Epidermal melanocyte (primary cell): Measurements from ENCODE around the gene CAMK2N2.

Source experiments
- DNase-seq: peaks from one replicate; pipeline ENCODE4 v3.0.0; 2011; ENCODE audit warnings: low spot score; ENCODE audit not compliant: insufficient read length

The CAMK2N2 gene

DNA sequence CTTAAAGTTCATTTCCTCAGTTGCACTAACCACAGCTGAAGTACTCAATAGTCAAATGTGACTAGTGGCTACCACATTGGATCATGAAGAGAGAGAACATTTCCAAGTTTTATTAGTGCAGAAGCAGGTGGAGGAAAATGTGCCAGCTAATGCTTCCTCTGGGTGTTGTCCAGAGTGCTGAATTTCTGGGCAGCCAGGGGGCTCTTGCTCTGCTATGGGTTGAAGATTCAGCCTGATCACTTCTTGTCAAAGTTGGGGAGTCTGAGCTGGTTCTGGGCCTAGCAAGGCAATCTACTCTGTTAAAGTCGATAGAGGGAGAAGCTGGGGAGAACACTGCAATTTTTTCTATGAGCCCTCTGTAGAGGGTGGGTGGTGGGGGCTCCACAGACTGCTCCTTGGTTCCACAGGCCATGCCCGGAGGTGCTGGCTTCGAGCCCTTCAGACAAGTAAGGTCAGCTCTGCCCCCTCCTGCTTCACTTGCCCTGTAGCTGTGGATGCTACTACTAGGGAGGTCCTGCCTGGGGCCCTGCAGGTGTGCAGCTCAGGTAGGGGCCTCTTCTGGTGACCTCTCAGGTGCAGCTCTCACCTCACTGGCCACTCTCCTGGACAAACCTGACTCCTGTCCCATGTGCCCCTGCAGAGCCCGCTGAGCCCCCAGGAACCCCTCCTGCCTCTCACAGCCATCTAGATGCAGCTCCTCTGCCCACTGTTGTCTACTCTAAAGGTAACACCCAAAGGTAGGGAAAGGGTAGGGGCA lies 20.8 kb downstream of the CAMK2N2 start:
- no peak for DNase-seq

DNA sequence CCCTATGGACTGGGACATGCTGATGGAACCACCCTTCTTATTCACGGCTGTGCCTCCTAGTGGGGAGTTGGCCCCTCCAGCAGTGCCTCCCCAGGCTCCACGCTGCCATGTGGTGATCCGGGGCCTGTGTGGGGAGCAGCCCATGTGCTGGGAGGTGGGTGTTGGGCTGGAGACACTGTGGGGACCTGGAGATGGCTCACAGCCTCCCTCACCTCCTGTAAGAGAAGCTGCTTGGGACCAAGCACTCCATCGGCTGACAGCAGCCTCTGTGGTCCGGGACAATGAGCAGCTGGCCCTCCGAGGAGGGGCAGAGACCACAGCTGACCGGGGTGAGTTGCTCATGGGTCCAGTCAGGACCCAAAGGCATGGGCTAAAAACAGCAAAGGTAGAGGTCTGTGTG lies 21.6 kb downstream of the CAMK2N2 start:
- no peak for DNase-seq

DNA sequence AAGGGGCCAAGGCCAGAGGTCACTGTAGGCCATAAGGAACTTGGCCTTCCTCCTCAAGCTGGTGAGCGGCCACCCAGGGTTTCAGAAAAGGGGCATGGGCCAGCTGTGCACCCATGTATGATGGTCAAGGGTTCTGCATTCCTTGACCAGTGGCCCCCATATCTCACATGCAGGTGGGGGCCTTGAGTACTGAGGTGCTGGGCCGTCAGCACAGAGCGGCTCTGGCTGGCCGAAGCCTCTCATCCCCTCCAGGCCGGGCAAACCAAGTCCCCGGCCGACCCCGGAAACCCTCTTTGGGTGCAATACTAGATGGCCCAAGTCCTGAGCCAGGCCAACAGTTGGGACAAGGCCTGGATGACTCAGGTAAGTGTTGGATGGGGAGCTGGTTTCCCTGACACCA lies 22.1 kb downstream of the CAMK2N2 start:
- no peak for DNase-seq

DNA sequence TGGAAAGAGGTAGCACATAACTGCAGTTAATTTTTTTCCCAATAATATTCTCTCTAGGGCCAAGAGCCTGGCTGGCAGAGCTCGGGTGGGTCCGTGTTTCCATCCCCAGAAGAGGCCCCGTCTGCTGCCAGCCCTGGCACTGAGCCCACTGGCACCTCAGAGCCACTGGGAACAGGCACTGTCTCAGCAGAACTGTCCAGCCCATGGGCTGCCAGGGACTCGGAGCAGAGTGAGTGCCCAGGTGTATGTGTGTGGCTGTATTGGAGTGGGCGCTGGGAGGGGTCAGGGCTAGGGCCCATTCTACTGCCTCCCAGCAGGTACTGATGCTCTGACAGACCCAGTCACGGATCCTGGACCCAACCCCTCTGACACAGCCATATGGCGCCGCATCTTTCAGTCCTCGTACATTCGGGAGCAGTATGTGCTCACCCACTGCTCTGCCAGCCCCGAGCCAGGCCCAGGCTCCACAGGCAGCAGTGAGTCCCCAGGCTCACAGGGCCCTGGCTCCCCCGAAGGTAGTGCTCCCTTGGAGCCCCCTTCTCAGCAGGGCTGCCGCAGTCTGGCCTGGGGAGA lies 23.0 kb downstream of the CAMK2N2 start:
- DNase-seq, result no peak

DNA sequence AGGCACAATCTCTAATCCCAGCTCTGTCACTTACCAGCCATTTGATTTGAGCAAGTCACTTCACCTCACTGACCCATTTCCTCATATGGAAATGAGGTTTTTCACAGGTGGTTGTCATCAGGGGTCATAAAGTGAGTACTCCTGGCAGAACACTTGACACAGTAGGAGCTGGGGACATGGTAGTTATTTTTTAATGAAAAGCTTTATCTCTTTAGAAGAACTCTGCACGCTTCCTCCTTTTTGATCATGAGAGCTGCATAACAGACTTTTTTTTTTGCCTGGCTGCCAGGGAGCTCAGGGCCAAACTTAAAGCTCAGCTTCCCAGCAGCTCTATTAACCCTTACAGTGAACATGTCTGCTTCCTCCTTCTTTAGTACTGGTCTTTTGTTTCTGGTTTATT lies 23.5 kb downstream of the CAMK2N2 start:
- no peak for DNase-seq

DNA sequence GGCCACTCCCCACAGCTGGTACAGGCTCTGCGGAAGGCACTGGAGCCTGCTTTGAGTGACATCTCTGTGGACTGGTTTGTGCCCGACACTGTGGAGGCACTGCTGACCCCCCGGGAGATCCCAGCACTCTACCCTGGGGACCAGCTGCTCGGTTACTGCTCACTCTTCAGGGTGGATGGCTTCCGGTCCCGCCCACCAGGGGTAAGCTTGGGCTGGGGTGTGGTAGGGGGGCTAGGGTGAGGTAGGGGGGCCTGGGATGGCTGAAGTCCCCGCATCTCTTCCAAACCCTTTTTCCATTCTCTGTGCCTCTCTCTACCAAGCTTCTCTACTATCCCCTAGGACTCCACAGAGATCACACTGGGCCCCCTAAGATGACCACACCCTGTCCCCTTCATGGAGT lies 24.1 kb downstream of the CAMK2N2 start:
- DNase-seq, result no peak

DNA sequence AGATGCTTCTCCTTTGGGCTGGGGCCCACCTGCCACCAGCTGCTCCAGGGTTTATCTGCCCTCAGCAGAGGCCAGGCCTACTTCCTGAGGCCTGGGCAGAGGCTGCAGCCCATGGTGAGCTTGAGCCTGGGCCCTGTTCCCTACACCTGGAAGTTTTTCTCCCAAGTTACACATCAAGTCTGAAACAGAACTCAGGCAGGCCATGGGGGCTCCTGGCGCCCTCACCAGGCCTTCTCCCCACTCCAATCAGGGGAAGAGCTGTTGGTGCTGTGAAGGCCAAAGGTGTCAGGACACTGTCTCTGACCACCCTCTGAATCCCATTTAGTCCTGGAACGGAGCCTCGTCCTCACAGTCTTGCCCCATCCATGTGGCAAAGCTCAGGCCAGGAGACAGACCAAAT lies 24.7 kb downstream of the CAMK2N2 start:
- DNase-seq, result no peak

DNA sequence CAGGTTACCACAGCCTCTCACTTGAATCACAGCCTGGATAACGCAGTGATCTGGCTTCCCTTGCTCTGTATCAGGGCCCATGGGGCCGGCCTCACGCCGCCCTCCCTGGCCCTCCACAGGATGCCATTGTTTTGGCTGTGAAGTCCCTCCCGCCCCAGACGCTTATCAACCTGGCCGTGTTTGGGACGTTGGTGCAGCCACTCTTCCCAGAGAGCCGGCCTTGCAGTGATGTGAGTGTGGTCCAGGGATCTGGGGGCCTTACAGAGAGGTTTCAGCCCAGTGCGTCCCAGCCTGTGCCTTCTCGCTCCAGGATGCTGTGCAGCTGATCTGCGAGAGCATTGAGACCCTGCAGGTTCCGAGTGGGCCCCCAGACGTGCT lies 25.3 kb downstream of the CAMK2N2 start:
- no peak for DNase-seq

DNA sequence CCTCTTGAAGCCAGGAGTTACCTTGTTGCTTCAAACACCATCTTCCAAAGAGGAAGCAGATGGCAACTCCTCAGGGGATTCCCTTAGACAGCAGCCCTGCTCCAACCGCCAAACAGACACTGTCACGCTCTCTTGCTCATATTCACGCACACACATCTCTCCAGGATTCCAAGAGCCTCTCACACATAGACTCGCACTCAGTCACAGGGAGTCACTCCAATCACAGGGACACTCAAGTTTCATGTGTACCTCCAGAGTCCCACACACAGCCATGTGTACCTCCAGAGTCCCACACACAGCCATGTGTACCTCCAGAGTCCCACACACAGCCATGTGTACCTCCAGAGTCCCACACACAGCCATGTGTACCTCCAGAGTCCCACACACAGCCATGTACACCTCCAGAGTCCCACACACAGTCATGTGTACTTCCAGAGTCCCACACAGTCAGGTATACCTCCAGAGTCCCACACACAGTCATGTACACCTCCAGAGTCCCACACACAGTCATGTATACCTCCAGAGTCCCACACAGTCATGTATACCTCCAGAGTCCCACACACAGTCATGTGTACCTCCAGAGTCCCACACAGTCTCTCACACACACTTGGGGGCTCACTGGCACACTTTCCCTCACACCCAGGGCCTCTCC lies 25.8 kb downstream of the CAMK2N2 start:
- DNase-seq, result no peak

DNA sequence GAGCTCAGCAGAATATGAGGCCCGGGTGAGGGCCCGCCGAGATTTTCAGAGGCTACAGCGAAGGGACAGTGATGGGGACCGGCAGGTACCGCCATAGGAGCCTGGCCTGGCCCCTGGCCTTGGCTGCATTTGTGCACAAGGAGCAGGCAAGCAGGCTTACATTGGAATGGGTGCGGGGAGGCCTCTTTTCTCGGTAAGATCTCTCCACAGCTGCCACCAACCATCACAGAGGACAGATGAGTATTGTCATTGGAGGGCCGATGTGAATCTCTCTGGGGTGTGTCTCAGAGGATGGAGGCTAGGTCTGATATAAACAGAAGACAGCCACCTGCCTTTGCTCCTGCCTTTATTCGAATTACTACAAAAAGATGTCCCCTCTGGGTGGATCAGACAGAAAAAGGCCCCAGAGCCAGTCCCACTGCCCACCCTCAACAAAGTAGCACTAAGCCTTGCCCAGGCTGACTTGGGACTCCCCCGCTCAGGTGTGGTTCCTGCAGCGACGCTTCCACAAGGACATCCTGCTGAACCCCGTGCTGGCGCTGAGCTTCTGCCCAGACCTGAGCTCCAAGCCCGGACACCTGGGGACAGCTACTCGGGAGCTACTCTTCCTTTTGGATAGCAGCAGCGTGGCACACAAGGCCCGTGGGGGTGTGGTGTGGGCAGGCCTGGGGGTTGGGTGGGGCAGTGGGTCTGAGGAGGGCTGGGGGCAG lies 26.5 kb downstream of the CAMK2N2 start:
- no peak for DNase-seq

DNA sequence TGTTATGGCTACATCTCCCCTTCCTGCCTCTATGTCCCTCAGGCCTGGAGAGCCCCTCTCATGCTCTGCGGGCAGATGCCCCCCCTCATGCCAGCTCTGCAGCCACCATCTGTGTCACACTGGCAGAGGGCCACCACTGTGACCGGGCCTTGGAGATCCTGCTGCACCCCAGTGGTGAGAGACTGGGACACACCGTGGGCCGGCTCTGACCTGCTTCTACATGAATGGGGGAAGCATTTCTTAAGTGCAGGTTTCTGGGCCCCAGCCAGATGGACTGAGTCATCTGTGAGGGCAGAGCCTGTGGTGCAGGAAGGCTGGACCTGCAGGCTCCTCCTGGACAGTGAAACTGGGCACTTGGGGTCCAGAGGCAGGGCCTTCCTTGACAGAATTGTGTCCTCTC lies 27.1 kb downstream of the CAMK2N2 start:
- DNase-seq, result no peak

DNA sequence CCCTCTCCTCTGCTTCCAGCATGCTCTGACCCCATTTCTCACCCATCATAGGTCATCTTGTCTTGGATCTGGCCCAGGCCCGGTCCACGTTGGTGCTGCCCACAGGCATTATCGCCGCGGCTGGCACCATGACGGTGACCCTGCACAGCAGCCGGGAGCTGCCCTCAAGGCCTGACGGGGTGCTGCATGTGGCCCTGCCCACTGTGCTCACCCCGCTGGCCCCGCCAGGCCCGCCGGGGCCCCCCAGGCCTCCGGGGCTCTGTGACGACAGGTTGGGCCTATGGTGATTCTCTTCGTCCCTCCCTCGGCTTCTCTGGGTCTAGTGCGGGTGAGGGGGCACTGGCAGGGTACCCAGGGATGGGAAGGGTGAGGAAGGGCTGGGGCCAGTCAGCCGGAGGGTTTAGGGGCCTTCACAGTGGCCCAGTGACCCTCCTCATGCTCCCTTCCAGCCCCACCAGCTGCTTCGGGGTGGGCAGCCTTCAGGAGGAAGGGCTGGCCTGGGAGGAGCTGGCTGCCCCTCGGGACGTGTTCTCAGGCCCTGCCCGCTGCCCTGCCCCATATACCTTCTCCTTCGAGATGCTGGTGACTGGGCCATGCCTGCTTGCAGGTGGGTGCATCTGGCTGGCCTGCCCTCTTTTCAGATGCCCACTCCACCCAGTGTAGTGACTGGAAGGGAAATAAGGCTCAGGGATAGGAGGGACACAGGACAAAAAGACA lies 28.1 kb downstream of the CAMK2N2 start:
- DNase-seq, result no peak

DNA sequence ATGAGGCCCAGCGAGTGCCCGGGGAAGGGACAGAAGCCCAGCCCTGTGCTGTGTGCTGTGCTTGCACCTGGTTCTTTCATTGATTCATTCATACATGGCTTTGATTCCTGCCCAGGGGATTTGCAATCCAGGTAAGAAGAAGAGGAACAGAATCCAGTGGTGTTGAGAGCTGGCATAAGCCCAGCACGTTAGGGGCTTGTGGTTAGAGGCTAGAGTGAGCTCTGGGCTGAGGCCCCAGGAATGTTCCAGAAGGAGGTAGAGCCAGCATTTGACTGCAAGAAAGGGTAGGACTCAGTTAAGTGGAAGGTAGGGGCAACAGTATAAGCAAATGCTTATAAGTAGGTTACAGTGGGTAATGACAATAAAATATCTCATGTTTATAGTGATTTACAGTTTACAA lies 29.7 kb downstream of the CAMK2N2 start:
- no peak for DNase-seq

DNA sequence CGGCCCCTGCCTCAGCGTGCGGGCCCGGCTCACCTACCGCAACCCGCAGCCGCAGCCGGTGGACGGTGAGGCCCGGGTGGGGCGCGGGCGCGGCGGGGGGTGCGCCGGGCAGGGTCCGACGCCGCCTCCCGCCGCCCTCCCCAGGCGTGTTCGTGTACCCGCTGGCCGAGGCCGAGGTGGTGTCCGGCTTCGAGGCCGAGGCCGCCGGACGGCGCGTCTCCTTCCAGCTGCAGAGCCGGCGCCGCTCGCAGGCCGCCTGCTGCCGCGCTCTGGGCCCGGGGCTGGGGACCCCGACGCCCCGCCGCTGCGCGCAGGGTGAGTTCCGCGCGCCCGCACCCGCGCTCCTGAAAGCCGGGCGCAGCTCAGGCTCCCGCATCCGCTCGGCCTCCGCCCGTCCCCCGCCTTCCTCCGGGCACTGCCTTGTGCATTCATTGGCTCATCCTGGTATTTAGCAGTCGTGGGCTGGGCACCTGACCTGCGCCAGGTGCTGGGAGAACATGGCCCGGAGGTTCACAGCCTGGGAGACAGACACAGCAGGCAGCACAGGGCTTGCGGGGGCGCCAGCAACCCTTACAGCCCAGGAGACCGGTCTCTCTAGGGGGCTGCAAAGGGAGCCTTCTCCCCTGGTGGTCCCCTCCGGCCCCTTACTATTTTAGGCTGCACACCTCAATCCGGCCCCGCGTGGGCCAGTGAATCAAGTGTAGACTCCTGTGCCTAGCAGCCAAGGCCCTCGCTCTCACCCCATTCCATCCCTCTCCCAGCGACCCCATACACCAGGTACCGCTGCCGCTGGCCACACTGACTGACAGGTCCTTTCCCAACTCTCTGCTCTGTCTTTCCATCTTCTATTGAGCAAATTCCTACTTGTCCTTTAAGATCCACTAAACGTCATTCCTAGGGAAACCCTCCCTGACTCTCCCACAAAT lies 30.5 kb downstream of the CAMK2N2 start:
- DNase-seq, result no peak

DNA sequence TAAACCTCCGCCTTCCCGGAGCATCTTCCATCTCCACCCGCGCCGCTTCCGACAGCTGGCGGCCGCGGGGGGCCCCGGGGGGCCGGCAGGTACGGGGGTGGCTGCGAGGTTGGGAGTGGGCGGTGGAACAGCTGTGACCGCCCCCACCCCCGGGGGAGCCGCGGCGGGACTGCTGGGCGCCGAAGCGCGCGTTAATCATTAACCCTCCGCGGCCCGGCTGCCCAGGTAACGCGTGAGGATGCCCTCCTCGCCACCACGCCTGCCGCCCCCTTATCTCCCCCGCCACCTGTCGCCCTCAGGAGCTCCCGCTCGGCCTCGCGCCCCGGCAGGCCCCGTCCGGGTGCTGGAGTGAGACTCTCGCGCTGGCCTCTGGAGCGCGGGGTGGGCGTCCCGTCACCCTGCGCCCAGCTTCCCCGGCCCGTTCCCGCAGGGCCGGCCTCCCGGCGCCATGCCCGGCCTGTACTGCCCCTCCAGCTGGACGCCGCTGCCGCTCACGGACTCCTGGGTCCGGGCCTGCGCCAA lies 31.2 kb downstream of the CAMK2N2 start:
- DNase-seq, result no peak

DNA sequence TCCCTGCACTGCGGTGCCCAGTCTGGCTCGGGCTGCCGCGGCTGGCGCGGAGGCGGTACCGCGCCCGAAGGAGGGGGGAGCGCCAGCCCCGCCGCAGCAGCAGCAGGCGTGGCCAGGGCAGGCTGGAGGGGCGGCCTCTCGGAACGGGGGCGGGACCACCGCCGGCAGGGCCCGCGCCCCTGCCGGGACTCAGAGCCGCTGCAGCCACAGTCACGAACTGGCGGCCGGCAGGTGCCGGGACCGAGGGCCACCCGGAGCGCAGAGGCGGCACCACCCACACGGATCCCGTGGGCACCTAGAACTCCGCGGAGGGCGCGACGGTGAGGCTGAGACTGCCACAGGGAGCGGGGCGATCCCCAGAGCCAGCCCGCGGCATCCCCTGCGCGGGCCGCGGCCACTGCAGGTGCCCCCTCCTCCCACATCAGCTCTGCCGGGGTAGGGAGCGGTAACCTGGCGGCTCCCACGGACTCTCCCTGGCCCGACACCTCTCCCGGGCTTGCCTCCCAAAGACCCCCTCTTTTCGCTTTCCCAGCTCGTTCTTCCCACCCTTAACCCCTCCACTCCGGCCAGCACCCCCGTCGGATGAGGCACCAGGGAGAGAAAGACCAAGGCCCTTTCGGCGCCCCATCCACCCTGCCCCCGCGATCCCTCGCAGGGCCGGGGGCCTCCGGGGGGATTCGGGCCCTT lies 31.8 kb downstream of the CAMK2N2 start, which contains the start of gene VWA5B2:
TSS of gene VWA5B2 (plus strand) at position 192 of the 687 bp plus-strand sequence. CDS start 944 bp downstream, outside the sequence.
- peak; percentile 93 for DNase-seq

DNA sequence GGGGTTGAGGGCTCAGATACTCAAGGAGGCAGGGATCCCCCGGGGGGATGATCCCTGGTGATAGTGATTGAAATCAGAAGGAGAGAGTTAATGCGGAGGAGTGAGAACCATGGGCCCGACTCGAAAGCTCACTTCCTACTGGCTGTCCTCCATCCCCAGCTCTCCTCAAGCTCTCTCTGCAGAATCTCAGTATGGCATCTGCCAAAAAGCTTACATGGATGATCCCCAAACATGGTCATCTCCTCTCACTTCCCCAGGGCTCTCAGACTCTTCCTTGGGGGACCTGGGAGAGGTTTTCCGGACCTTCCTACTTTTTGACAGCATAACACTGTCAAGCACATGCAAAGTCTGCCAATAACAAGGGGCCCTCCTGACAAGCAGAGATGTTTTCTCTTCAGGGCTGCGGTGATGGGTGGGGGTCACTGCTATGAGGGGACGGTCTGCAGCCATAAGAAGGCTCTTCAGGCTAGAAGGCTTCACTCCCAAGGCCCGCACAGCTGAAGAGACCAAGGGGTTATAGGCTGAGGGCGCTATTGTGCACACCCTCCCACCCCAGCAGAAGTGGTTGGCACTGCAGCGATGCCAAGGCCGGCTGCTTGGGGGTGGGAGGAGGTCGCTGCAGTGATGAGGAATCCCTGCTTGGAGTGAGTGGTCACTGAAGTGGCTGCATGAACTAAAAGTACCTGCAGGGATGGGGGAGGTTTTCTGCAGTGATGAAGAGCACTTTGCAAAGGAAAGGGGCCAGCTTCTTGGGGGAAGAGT lies 32.8 kb downstream of the CAMK2N2 start:
- no peak for DNase-seq

DNA sequence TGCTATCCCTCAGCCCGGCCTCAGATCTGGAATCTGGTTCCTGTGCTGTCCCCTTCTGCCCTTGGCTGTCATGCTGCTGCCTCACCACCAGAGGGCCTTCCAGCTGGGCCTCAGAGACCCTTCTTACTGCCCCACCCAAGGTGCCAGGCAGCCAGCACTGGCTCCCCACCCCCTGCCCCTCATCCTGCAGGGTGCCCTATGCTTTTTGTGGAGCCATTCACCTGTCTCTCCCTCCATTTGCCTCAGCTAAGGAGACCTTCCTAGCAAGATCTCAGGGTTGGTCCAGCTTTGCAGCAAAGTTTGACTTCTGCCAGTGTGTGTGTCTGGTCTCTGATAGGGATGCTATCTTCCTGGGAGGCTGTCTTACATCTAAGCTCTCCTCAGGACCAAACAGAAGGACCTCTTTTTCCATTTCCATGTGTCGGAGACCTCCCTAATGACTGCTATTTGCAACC lies 33.8 kb downstream of the CAMK2N2 start:
- DNase-seq, result no peak

DNA sequence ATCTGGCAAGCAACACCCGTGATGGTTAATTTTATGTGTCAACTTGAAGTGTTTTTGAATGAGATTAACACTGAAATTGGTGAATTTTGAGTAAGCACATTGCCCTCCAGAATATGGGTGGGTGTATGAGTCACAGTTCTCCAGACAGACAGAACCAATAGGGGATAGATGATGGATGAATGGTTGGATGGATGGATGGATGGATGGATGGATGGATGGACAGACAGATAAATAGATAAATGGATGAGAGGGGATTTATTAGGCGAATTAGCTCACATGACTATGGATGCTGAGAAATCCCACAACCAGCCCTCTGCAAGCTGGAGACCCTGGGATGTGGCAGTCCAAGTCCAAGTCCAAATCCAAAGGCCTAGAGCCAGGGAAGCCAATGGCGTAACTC lies 37.4 kb downstream of the CAMK2N2 start:
- no peak for DNase-seq
